Measurements from ENCODE around the gene GNA14. TPM values are rescaled to one million over a fixed set of nuclear protein-coding genes. Genes with fewer than 3 reads are reported as not detected.
"Not testable (repeated sequence)": the region's sequence is repeated elsewhere in the genome, so short reads cannot be mapped to it uniquely, and the experiment has no call there.

The GNA14 gene
- total RNA-seq, 1 donor from 2014 or later, result 11.0 TPM

GRCh38 chr9:77640741-77641580 is 7.2 kb downstream of the GNA14 start:
- H3K36me3 ChIP-seq, result no peaks in the 10 kb centered on the region
- no peaks in the 10 kb centered on the region for H3K9me3 ChIP-seq
- peaks cover 10% of the 10 kb centered on the region for H3K4me1 ChIP-seq
- H3K4me3 ChIP-seq, result no peak overlapping the region
- intact Hi-C loops (cut with DNase I), result no loop called here
- H3K27ac ChIP-seq, result no peak overlapping the region
- DNase-seq (ENCODE audit: extremely low spot score in 2 of 2), result no peak
- no peaks in the 10 kb centered on the region for H3K27me3 ChIP-seq
- TF ChIP-seq POLR2AphosphoS5 (IDR thresholded peaks at IDR 0.05; ENCODE audit: insufficient read depth in 1 of 2, low read depth in 1 of 2) (no peak), CTCF (IDR thresholded peaks at IDR 0.05) (no peak), POLR2A (IDR thresholded peaks at IDR 0.05) (no peak)

- no peak for DNase-seq (ENCODE audit: extremely low spot score in 2 of 2)
- Histone ChIP-seq H3K36me3 (no peaks in the 10 kb centered on the region), H3K27me3 (no peaks in the 10 kb centered on the region), H3K9me3 (no peaks in the 10 kb centered on the region), H3K27ac (no peak overlapping the region), H3K4me3 (no peak overlapping the region), H3K4me1 (no peaks in the 10 kb centered on the region)
- intact Hi-C loops (cut with DNase I), result no loop called here
- TF ChIP-seq POLR2A (IDR thresholded peaks at IDR 0.05) (no peak), CTCF (IDR thresholded peaks at IDR 0.05) (no peak), POLR2AphosphoS5 (IDR thresholded peaks at IDR 0.05; ENCODE audit: insufficient read depth in 1 of 2, low read depth in 1 of 2) (no peak)
Observed at GRCh38 chr9:77632652-77633051, 15.5 kb downstream of the GNA14 start.

DNA sequence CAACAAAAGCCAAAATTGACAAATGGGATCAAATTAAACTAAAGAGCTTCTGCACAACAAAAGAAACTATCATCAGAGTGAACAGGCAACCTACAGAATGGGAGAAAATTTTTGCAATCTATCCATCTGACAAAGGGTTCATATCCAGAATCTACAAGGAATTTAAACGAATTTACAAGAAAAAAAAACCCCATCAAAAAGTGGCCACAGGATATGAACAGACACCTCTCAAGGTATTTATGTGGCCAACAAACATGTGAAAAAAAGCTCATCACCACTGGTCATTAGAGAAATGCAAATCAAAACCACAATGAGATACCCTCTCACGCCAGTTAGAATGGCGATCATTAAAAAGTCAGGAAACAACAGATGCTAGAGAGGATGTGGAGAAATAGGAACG is 19.3 kb downstream of the GNA14 start:
- H3K4me1 ChIP-seq; H3K36me3 ChIP-seq; H3K9me3 ChIP-seq; H3K27ac ChIP-seq; DNase-seq (ENCODE audit: extremely low spot score in 2 of 2); H3K4me3 ChIP-seq; H3K27me3 ChIP-seq; intact Hi-C loops (cut with DNase I): not testable (repeated sequence)

- Histone ChIP-seq H3K4me1 (no peaks in the 10 kb centered on the region), H3K4me3 (no peak overlapping the region), H3K36me3 (no peaks in the 10 kb centered on the region), H3K27ac (no peak overlapping the region), H3K9me3 (no peaks in the 10 kb centered on the region), H3K27me3 (no peaks in the 10 kb centered on the region)
- TF ChIP-seq CTCF (IDR thresholded peaks at IDR 0.05) (no peak), POLR2AphosphoS5 (IDR thresholded peaks at IDR 0.05; ENCODE audit: insufficient read depth in 1 of 2, low read depth in 1 of 2) (no peak), POLR2A (IDR thresholded peaks at IDR 0.05) (no peak)
- intact Hi-C loops (cut with DNase I), result no loop called here
- DNase-seq (ENCODE audit: extremely low spot score in 2 of 2), result no peak
Observed at GRCh38 chr9:77616191-77616590, 31.9 kb downstream of the GNA14 start.

DNA sequence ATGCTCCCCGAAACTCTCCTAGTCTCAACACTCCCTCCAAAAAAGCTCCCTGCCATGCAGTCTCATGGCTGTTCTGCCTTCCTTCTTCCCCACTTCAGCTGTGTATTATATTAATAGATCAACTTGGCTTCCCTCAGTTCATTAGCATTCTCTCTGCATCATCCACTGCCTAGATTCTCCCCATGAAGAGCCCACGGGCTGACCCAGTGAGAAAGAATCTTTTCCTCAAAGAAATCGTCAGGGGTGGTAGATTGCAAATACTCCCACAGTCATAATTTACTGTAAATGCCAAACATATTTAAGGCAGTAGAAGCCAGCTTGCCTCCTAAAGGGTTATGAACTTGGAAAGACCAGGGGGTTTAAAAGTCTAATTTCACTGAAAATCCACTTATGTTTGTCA is 33.5 kb downstream of the GNA14 start:
- no peak for DNase-seq (ENCODE audit: extremely low spot score in 2 of 2)
- Histone ChIP-seq H3K9me3 (no peaks in the 10 kb centered on the region), H3K27ac (no peak overlapping the region), H3K4me3 (no peak overlapping the region), H3K36me3 (no peaks in the 10 kb centered on the region), H3K4me1 (no peaks in the 10 kb centered on the region), H3K27me3 (no peaks in the 10 kb centered on the region)
- intact Hi-C loops (cut with DNase I), result no loop called here
- no peak for TF ChIP-seq POLR2AphosphoS5 (IDR thresholded peaks at IDR 0.05; ENCODE audit: insufficient read depth in 1 of 2, low read depth in 1 of 2)
- TF ChIP-seq CTCF (IDR thresholded peaks at IDR 0.05), result no peak
- no peak for TF ChIP-seq POLR2A (IDR thresholded peaks at IDR 0.05)
